GM12878 (cell line): ENCODE results near the gene EVC. TPM values are rescaled to one million over a fixed set of nuclear protein-coding genes. Genes with fewer than 3 reads are reported as not detected.

ENCODE experiments used
- ATAC-seq: fragments of 200-7000 bp; cut with Tn5 transposase; 3 replicates; pipeline ENCODE4 v1.9.1; 2020; ENCODE audit warnings: mild to moderate bottlenecking, moderate library complexity
- BruUV-seq: library from RNA; stranded (reverse); fragments of 400-500 nt; replicated peaks from 2 replicates; lab custom pipeline; 2021; lab: Mats Ljungman, UMichigan
- CTCF ChIA-PET: fragments of 300-600 bp; sonication (Branson Sonifier 250); formaldehyde crosslinking; extraction: SDS; loops from one replicate; lab custom pipeline; 2021; ENCODE audit warnings: inconsistent platforms; lab: Yijun Ruan, JAX
- POLR2A ChIA-PET: fragments of 350-600 bp; formaldehyde crosslinking; extraction: SDS; loops from one replicate; lab custom pipeline; 2021; ENCODE audit warnings: inconsistent platforms; lab: Charles Lee
- RAD21 ChIA-PET: fragments of 300-600 bp; sonication (Branson Sonifier 250); formaldehyde crosslinking; loops from one replicate; lab custom pipeline; 2023; ENCODE audit warnings: antibody characterized with exemption; ENCODE audit not compliant: unreplicated experiment; lab: Charles Lee
- SMC1A ChIA-PET: fragments of 300-600 bp; sonication (Branson Sonifier 250); formaldehyde crosslinking; loops from one replicate; lab custom pipeline; 2023; ENCODE audit not compliant: unreplicated experiment, uncharacterized antibody; lab: Charles Lee
- DNase-seq: peaks from one replicate; pipeline ENCODE4 v3.0.0-alpha.2; 2011; ENCODE audit warnings: low read depth, low spot score
- FAIRE-seq: peaks from 3 replicates; lab custom pipeline; 2011; peaks lifted over from hg19 to GRCh38; lab: Jason Lieb, UNC
- H2AFZ ChIP-seq: 2 replicates; pipeline ENCODE4 v1.6.0; 2011; ENCODE audit warnings: low read depth, low read length, control low read depth; ENCODE audit not compliant: control insufficient read depth
- H3K27ac ChIP-seq: 2 replicates; pipeline ENCODE4 v1.5.1; 2011; ENCODE audit warnings: control low read depth; ENCODE audit not compliant: control insufficient read depth, insufficient read depth
- H3K27me3 ChIP-seq, 2 experiments: replicated peaks in 1 of 2; 2 replicates each; pipeline versions ENCODE4 v1.6.0 to v1.6.1; 2011; ENCODE audit warnings: low read length in 1 of 2; ENCODE audit not compliant: control insufficient read depth in 2 of 2, insufficient read depth in 2 of 2
- H3K36me3 ChIP-seq, 2 experiments: 2 replicates each; pipeline ENCODE4 v1.5.1; 2011; ENCODE audit warnings: low read length in 1 of 2; ENCODE audit not compliant: control insufficient read depth in 2 of 2, insufficient read depth in 2 of 2
- H3K4me1 ChIP-seq: 2 replicates; pipeline ENCODE4 v1.6.1; 2011; ENCODE audit warnings: mild to moderate bottlenecking, low read length, moderate library complexity, mixed read lengths; ENCODE audit not compliant: control insufficient read depth, insufficient read depth
- H3K4me2 ChIP-seq: 2 replicates; pipeline ENCODE4 v1.6.0; 2011; ENCODE audit warnings: control low read depth; ENCODE audit not compliant: control insufficient read depth, insufficient read depth
- H3K4me3 ChIP-seq: fragments of 200-600 bp; sonication (generic); 2 replicates; pipeline ENCODE4 v1.5.1; 2016
- H3K79me2 ChIP-seq: 2 replicates; pipeline ENCODE4 v1.6.0; 2011; ENCODE audit warnings: low read length; ENCODE audit not compliant: control insufficient read depth, insufficient read depth
- H3K9ac ChIP-seq: 2 replicates; pipeline ENCODE4 v1.8.0; 2011; ENCODE audit warnings: low read length, control low read depth, mixed read lengths; ENCODE audit not compliant: control insufficient read depth, insufficient read depth
- H3K9me3 ChIP-seq: replicated peaks from 3 replicates; pipeline ENCODE4 v1.5.1; 2011; ENCODE audit warnings: mild to moderate bottlenecking, low read length; ENCODE audit not compliant: control insufficient read depth, insufficient read depth
- H4K20me1 ChIP-seq: 2 replicates; pipeline ENCODE4 v1.6.0; 2011; ENCODE audit not compliant: control insufficient read depth, insufficient read depth
- BCL11A ChIP-seq: IDR thresholded peaks from 2 replicates; pipeline ENCODE4 v1.6.1; 2011; ENCODE audit warnings: low read depth, low read length
- BHLHE40 ChIP-seq, 2 experiments: fragments of 450-650 bp in 1 of 2; IDR thresholded peaks; 2 replicates each; pipeline ENCODE4 v1.6.1; 2011 to 2017; ENCODE audit warnings: low read depth in 2 of 2, borderline replicate concordance in 1 of 2, improper control_type of control experiment in 1 of 2, low read length in 1 of 2, mild to moderate bottlenecking in 1 of 2
- CBFB ChIP-seq: IDR thresholded peaks from 2 replicates; pipeline ENCODE4 v1.6.1; 2016; ENCODE audit warnings: antibody characterized with exemption, low read depth
- CBX5 ChIP-seq: sonication (generic); IDR thresholded peaks from 2 replicates; pipeline ENCODE4 v1.6.1; 2016; ENCODE audit warnings: low read depth, moderate library complexity, mild to moderate bottlenecking, inconsistent platforms
- CHD2 ChIP-seq: IDR thresholded peaks from 2 replicates; pipeline ENCODE4 v1.6.1; 2011; ENCODE audit warnings: low read depth, low read length, improper control_type of control experiment, borderline replicate concordance
- E2F4 ChIP-seq: IDR thresholded peaks from 2 replicates; pipeline ENCODE4 v1.6.1; 2012; ENCODE audit warnings: low read depth, low read length, improper control_type of control experiment
- MAX ChIP-seq: IDR thresholded peaks from 2 replicates; pipeline ENCODE4 v1.6.1; 2012; ENCODE audit warnings: low read depth, low read length, improper control_type of control experiment
- MYB ChIP-seq: fragments of 150-350 bp; IDR thresholded peaks from 2 replicates; pipeline ENCODE4 v1.6.1; 2014; ENCODE audit warnings: mild to moderate bottlenecking, low read depth, low read length, borderline replicate concordance
- POU2F2 ChIP-seq: IDR thresholded peaks from 3 replicates; pipeline ENCODE4 v1.6.1; 2011; ENCODE audit warnings: low read depth, mild to moderate bottlenecking, low read length, borderline replicate concordance
- RAD51 ChIP-seq: fragments of 450-650 bp; IDR thresholded peaks from 2 replicates; pipeline ENCODE4 v1.6.1; 2016; ENCODE audit warnings: moderate library complexity, mild to moderate bottlenecking, inconsistent platforms
- SIX5 ChIP-seq: IDR thresholded peaks from 2 replicates; pipeline ENCODE4 v1.6.1; 2011; ENCODE audit warnings: mild to moderate bottlenecking, low read depth, low read length, moderate library complexity; ENCODE audit not compliant: severe bottlenecking
- TCF12 ChIP-seq: IDR thresholded peaks from 2 replicates; pipeline ENCODE4 v1.6.1; 2011; ENCODE audit warnings: low read depth, mild to moderate bottlenecking, low read length
- TCF7 ChIP-seq: IDR thresholded peaks from 2 replicates; pipeline ENCODE4 v1.6.1; 2014; ENCODE audit warnings: antibody characterized with exemption, borderline replicate concordance
- WRNIP1 ChIP-seq: IDR thresholded peaks from 2 replicates; pipeline ENCODE4 v1.6.1; 2011; ENCODE audit warnings: low read depth, low read length, improper control_type of control experiment, borderline replicate concordance
- ZBTB11 ChIP-seq: fragments of 450-650 bp; formaldehyde crosslinking; IDR thresholded peaks from 2 replicates; pipeline ENCODE4 v1.5.0; 2022; ENCODE audit warnings: mild to moderate bottlenecking, missing genetic modification characterization
- WGBS: methylation state at CpG from one replicate; pipeline ENCODE4 v1.1.6; 2016; ENCODE audit warnings: low lambda C conversion rate; ENCODE audit not compliant: insufficient replicate concordance, insufficient coverage; ENCODE audit errors: missing lambda C conversion rate; 5-methylcytosine and 5-hydroxymethylcytosine counted together
- in situ Hi-C: fragments of 300-500 bp; cut with MboI; formaldehyde crosslinking; loops from 9 replicates; pipeline ENCODE4 v1.14.3; 2018; ENCODE audit warnings: mixed read lengths
- intact Hi-C: fragments of 100-400 bp; cut with micrococcal nuclease; formaldehyde crosslinking; loops from one replicate; pipeline ENCODE4 v1.14.2; 2022; ENCODE audit not compliant: unreplicated experiment
- polyA plus RNA-seq, 11 experiments: library from polyadenylated mRNA; depleted of rRNA in 4 of 11; unstranded in 6 of 11; stranded (reverse) in 5 of 11; fragments of >200 nt; fragmentation: Nextera tagmentation in 4 of 11; fragmentation: Illumina TruSeq in 1 of 11; extraction: Ambion mirVana in 4 of 11; extraction: Trizol in 1 of 11; gene quantifications; 1 replicate in 1 of 11; 2 replicates in 10 of 11; pipeline versions ENCODE4 v1.2.1 to v1.2.3, GENCODE V29; 2011 to 2016; ENCODE audit warnings: inconsistent platforms in 2 of 11, missing spikeins in 2 of 11, low read depth in 1 of 11
- total RNA-seq, 4 experiments: library from RNA; depleted of rRNA in 3 of 4; stranded (reverse); fragments of >200 nt in 3 of 4; fragmentation: Illumina TruSeq in 1 of 4; extraction: Trizol in 1 of 4; gene quantifications; 2 replicates each; pipeline versions ENCODE4 v1.2.1 to v1.2.3, GENCODE V29; 2013 to 2021

Gene EVC
- total and polyA plus RNA-seq, 10 of the 15 experiments (the other 5 are each of a cell fraction or from before 2014, with no cell fraction given) = 0.87 to 55.9 (median 15.6) TPM

- no peak for TF ChIP-seq CBFB
Measured at GRCh38 chr4:5851637-5852301, 140.8 kb downstream of the EVC start (continued).

DNA sequence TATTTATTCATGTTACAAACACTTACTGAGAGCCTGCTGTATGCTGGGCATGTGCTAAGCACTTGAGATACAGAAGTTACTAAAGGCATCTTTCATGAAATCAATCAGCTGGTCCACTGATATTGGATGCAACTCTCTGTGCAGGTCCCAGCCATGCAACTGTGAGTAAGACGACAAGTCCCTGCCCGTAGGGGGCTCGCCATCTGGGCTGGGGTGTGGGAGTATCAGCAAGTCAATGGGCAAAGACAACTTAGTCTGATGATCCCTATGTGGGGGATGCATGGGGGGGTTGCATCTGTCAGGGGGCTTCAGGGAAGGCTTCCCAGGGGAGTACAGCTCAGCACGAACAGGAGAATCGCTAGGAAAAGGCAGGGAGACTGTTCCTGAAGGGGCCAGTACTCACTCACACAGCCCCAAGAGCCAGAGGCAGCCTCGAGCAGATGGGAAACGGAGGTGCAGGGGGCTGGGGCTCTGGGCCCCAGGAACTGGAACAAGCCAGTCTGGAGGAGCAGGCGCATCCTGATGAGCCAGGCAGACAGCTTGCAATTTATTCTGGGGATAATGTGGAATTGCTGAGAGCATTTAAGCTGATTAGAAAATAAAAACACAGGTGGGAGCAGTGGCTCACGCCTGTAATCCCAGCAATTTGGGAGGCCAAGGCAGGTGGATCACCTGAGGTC, 141.7 kb downstream of the EVC start:
- Histone ChIP-seq H2AFZ (no peak overlapping the region), H3K27me3 (no peaks in the 10 kb centered on the region; a peak in 2 of 4 replicates), H3K79me2 (no peaks in the 10 kb centered on the region), H3K27ac (no peak overlapping the region), H3K36me3 (no peaks in the 10 kb centered on the region), H4K20me1 (no peaks in the 10 kb centered on the region), H3K4me3 (no peak overlapping the region), H3K9me3 (no peaks in the 10 kb centered on the region), H3K4me1 (no peaks in the 10 kb centered on the region), H3K4me2 (no peak overlapping the region), H3K9ac (no peak overlapping the region)
- ChIA-PET SMC1A (no interaction called here), RAD21 (no interaction called here), CTCF (no interaction called here), POLR2A (no interaction called here)
- intact Hi-C loops = no loop called here
- ATAC-seq (no peak), FAIRE-seq (no peak), DNase-seq (no peak)
- TF ChIP-seq CHD2 (no peak), RAD51 (no peak), WRNIP1 (no peak), E2F4 (no peak), SIX5 (no peak), BHLHE40 (IDR thresholded peaks at IDR 0.05; ENCODE audit: borderline replicate concordance in 1 of 2, low read depth in 2 of 2, low read length in 1 of 2) (no peak), MYB (no peak), MAX (no peak), CBX5 (no peak), POU2F2 (no peak), BCL11A (no peak), TCF7 (no peak), ZBTB11 (CRISPR knock-in tag) (no peak), TCF12 (no peak)
- 6% methylated on average over 9 of the region's 9 CpGs for WGBS
- no TSS peak for BruUV-seq
- in situ Hi-C loops = no loop called here
